Calu3 (cell line): ENCODE measurements around the gene AKAP3. TPM values are rescaled to one million over a fixed set of nuclear protein-coding genes. Genes with fewer than 3 reads are reported as not detected.

Experiments
- Bru-seq: library from RNA; stranded (reverse); fragments of 400-500 nt; gene quantifications from one replicate; lab custom pipeline; 2021; lab: Mats Ljungman, UMichigan
- BruChase-seq, 2 experiments: library from RNA; stranded (reverse); fragments of 400-500 nt; gene quantifications; one replicate each; lab custom pipeline; 2021; lab: Mats Ljungman, UMichigan
- BruUV-seq: library from RNA; stranded (reverse); fragments of 400-500 nt; replicated peaks from 2 replicates; lab custom pipeline; 2021; lab: Mats Ljungman, UMichigan
- CTCF ChIA-PET: fragments of 300-600 bp; sonication (Branson Sonifier 250); formaldehyde crosslinking; loops from one replicate; lab custom pipeline; 2022; ENCODE audit warnings: antibody characterized with exemption; lab: Charles Lee
- DNase-seq: peaks from one replicate; pipeline ENCODE4 v3.0.0; 2022
- H3K27ac Mint-ChIP-seq: one replicate; pipeline ENCODE4 v1.8.0; 2022; ENCODE audit warnings: mixed read lengths; ENCODE audit not compliant: unreplicated experiment
- H3K27me3 Mint-ChIP-seq: one replicate; pipeline ENCODE4 v1.8.0; 2022; ENCODE audit warnings: mixed read lengths; ENCODE audit not compliant: unreplicated experiment
- H3K36me3 Mint-ChIP-seq: one replicate; pipeline ENCODE4 v1.8.0; 2022; ENCODE audit warnings: mild to moderate bottlenecking, moderate library complexity, mixed read lengths; ENCODE audit not compliant: insufficient read depth, unreplicated experiment
- H3K4me1 Mint-ChIP-seq: one replicate; pipeline ENCODE4 v1.8.0; 2022; ENCODE audit warnings: mild to moderate bottlenecking, low read depth, mixed read lengths; ENCODE audit not compliant: unreplicated experiment
- H3K4me3 Mint-ChIP-seq: one replicate; pipeline ENCODE4 v1.8.0; 2022; ENCODE audit warnings: mild to moderate bottlenecking, low read depth, moderate library complexity, mixed read lengths; ENCODE audit not compliant: unreplicated experiment
- H3K9me3 Mint-ChIP-seq: one replicate; pipeline ENCODE4 v1.8.0; 2022; ENCODE audit warnings: low read depth, mixed read lengths; ENCODE audit not compliant: unreplicated experiment
- intact Hi-C: fragments of 100-400 bp; cut with micrococcal nuclease; formaldehyde crosslinking; loops from one replicate; pipeline ENCODE4 v1.10.0; 2022; ENCODE audit not compliant: unreplicated experiment
- long read RNA-seq: library from polyadenylated mRNA; stranded (forward); transcript quantifications from one replicate; pipeline ENCODE4 v2.0.0, GENCODE V29; 2022
- total RNA-seq: library from RNA; stranded (reverse); gene quantifications from 2 replicates; pipeline ENCODE4 v1.2.3, GENCODE V29; 2022
- TF ChIP-seq, protein P1 (sequence below): fragments of 200-600 bp; IDR thresholded peaks from one replicate; pipeline ENCODE4 v1.8.0; 2022; ENCODE audit warnings: antibody characterized with exemption; ENCODE audit not compliant: unreplicated experiment

Gene AKAP3
- total RNA-seq: 1.5 and 1.6 TPM in 2 replicates
- percentile 26 among the genes with signal in this experiment for Bru-seq, nascent RNA
- BruChase-seq, experiment 1, labeled RNA remaining after a 6-hour chase: percentile 19 among the genes with signal in this experiment
- percentile 18 among the genes with signal in this experiment for BruChase-seq, experiment 2, labeled RNA remaining after a 2-hour chase
- long read RNA-seq, partial matches to known transcripts: 0 of 1 reads
- long read RNA-seq, other reads (novel, unspliced or antisense): 1 of 1 reads

DNA sequence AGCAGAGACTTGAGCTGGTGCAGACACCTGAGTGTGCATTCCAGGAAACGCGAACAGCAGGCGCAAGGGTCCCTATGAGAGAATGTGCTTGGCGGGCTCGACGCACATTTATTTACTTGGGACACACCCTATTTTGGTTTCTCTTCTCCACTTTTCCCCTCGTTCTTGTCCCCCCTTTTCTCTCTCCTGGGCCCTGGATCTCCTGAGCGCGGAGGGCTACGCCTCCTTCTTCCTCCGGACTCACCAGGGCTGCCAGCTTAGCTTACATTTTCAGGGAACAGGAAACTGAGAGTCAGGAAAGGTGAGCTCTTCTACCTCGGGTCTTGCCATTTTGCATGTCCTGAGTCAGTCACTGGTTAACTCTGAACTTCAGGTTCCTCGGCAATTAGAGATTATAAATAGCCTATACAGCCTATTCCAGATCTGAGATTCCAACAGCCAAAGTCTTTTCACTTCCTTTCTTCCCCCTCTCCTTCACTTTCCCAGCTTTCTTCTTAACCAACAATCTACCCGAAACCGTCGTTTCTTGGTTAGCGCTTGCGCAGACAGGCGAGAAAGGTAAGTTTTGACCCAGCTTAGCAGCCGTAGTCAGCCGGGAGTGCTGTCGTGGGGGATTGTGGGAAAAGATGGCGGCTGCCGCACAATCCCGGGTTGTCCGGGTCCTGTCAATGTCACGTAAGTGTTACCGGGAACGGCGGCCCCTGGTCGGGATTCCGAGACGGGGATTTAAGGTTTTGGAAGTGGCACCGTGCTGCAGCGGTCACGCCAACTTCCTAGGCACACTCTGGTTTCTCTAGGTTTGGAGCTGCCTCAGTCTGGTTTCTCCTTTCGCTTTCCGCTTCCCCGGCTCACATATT lies at the start of gene AKAP3, which contains the start of gene NDUFA9:
Gene AKAP3, minus strand, starts transcription at position 551 of the 857 bp plus-strand sequence. CDS start 10,855 bp downstream, outside the sequence.
Gene NDUFA9, plus strand, starts transcription at position 614 of the 857 bp plus-strand sequence. Its CDS starts 13 bp downstream, at position 627.
- DNase-seq: peak; percentile 80
- peaks cover 22% of the 10 kb centered on the region for H3K4me1 Mint-ChIP-seq
- TSS peak; percentile 89 for BruUV-seq
- intact Hi-C loops: loop anchor here (2.0 kb wide), 1 partner anchor 44 kb away; no protein-coding TSS in a partner anchor
- TF ChIP-seq, protein P1, sequence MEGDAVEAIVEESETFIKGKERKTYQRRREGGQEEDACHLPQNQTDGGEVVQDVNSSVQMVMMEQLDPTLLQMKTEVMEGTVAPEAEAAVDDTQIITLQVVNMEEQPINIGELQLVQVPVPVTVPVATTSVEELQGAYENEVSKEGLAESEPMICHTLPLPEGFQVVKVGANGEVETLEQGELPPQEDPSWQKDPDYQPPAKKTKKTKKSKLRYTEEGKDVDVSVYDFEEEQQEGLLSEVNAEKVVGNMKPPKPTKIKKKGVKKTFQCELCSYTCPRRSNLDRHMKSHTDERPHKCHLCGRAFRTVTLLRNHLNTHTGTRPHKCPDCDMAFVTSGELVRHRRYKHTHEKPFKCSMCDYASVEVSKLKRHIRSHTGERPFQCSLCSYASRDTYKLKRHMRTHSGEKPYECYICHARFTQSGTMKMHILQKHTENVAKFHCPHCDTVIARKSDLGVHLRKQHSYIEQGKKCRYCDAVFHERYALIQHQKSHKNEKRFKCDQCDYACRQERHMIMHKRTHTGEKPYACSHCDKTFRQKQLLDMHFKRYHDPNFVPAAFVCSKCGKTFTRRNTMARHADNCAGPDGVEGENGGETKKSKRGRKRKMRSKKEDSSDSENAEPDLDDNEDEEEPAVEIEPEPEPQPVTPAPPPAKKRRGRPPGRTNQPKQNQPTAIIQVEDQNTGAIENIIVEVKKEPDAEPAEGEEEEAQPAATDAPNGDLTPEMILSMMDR: no peak
- peaks cover 21% of the 10 kb centered on the region for H3K36me3 Mint-ChIP-seq
- peak within 1 kb of the TSS; percentile 99 for H3K27ac Mint-ChIP-seq
- H3K9me3 Mint-ChIP-seq: no peaks in the 10 kb centered on the region
- CTCF ChIA-PET: interaction anchor here (0.9 kb wide), 1 partner anchor 51 kb away, joined by 3 read pairs; no protein-coding TSS in a partner anchor
- peak within 1 kb of the TSS; percentile 99 for H3K4me3 Mint-ChIP-seq
- peaks cover 11% of the 10 kb centered on the region for H3K27me3 Mint-ChIP-seq

DNA sequence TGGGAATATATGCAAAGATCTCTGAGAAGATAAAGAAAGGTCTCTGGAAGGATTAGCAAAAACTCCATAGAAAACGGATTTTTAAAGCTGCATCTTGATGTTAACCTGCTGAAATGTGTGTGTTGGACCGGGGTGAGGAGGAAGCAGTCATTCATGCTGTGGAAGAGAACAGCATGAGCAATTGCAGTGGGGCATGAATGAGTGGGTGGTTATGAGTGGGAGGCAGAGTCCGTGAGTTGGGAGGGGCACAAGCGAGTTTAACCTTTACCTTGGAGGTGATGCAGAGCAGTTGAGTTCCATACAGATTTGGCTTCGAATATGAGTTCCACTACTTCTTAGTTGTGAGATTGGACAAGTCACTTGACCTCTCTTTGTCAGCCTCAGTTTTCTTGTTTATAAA lies 41.9 kb upstream of the AKAP3 start:
- BruUV-seq: no TSS peak

DNA sequence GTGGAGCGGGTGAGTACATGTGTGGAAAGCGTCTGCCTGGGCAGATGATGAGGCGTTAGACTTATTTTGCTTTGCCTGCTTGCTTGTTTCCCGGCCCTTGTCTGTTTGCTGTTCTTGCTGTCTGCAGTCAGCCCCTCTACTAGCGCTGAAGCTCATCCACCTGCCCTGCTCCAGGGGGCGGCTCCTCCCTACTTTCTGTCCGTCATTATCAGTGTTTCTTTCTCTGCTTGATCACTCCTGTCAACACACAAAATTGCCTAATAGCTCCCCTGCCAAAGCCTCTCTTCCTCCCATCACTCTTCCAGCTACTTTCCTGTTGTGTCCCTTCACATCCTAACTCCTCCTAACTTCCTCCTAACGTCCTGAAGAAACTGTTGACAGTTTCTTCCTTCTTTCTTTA lies 36.5 kb upstream of the AKAP3 start:
- Mint-ChIP-seq H3K27me3 (no peaks in the 10 kb centered on the region), H3K27ac (no peak overlapping the region), H3K36me3 (peaks cover 6% of the 10 kb centered on the region), H3K9me3 (no peaks in the 10 kb centered on the region), H3K4me3 (no peak overlapping the region), H3K4me1 (no peaks in the 10 kb centered on the region)
- no peak for DNase-seq
- TF ChIP-seq, protein P1: no peak
- CTCF ChIA-PET: no interaction called here
- BruUV-seq: no TSS peak
- intact Hi-C loops: no loop called here

More for the DNA sequence above, 41.9 kb upstream of the AKAP3 start:
- Mint-ChIP-seq H3K4me3 (no peak overlapping the region), H3K27me3 (no peaks in the 10 kb centered on the region), H3K9me3 (no peaks in the 10 kb centered on the region), H3K27ac (no peak overlapping the region), H3K4me1 (no peaks in the 10 kb centered on the region), H3K36me3 (no peaks in the 10 kb centered on the region)
- DNase-seq: no peak
- TF ChIP-seq, protein P1: no peak
- CTCF ChIA-PET: no interaction called here
- intact Hi-C loops: no loop called here

DNA sequence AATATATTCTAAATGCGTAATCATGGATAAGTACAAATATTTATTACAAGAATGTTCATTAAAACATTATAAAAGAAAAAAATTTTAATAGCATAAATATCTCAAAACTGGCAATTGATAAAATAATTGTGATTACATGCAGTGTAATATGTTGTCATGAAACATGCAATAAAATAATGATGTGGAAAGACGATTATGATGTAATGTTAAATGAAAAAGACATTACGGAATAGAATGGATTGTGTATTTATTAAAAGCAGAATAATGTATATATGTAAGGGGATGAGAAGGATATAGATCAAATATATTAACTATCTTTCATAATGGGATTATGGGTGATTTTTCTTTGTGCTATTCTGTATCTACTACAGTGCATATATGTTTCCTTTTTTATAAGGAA lies 32.9 kb upstream of the AKAP3 start:
- no peaks in the 10 kb centered on the region for H3K9me3 Mint-ChIP-seq
- CTCF ChIA-PET: no interaction called here
- intact Hi-C loops: no loop called here
- BruUV-seq: no TSS peak
- TF ChIP-seq, protein P1: no peak
- DNase-seq: no peak
- no peaks in the 10 kb centered on the region for H3K4me1 Mint-ChIP-seq
- H3K36me3 Mint-ChIP-seq: peaks cover 6% of the 10 kb centered on the region
- no peak overlapping the region for H3K4me3 Mint-ChIP-seq
- H3K27me3 Mint-ChIP-seq: no peaks in the 10 kb centered on the region
- H3K27ac Mint-ChIP-seq: no peak overlapping the region
